Neural cell (in vitro differentiated cells): ENCODE results near the gene SH3BP5. TPM values are rescaled to one million over a fixed set of nuclear protein-coding genes. Genes with fewer than 3 reads are reported as not detected.

Experiments
- H2AFZ ChIP-seq: fragments of 200-600, 300-800 bp; sonication (generic), shearing (Covaris generic); 2 replicates; pipeline ENCODE4 v1.6.0; 2014; ENCODE audit warnings: low read depth, mild to moderate bottlenecking, antibody characterized with exemption, low read length, moderate library complexity
- H3F3A ChIP-seq: fragments of 200-600 bp; shearing (Covaris generic); 2 replicates; pipeline ENCODE4 v1.6.1; 2016; ENCODE audit warnings: mild to moderate bottlenecking, moderate library complexity, mixed read lengths, antibody characterized with exemption, low read length; ENCODE audit not compliant: insufficient read depth, poor library complexity, severe bottlenecking
- H3K27ac ChIP-seq: fragments of 200-600, 300-800 bp; sonication (generic), shearing (Covaris generic); 2 replicates; pipeline ENCODE4 v1.5.1; 2014; ENCODE audit warnings: mild to moderate bottlenecking, low read length, moderate library complexity
- H3K27me3 ChIP-seq: fragments of 300-800, 200-600 bp; sonication (generic), shearing (Covaris generic); 2 replicates; pipeline ENCODE4 v1.6.0; 2014; ENCODE audit warnings: mild to moderate bottlenecking, low read depth, low read length, moderate library complexity; ENCODE audit not compliant: insufficient read depth
- H3K36me3 ChIP-seq: fragments of 300-800, 200-600 bp; sonication (generic), shearing (Covaris generic); 2 replicates; pipeline ENCODE4 v1.5.1; 2014; ENCODE audit warnings: mild to moderate bottlenecking, antibody characterized with exemption, low read length, moderate library complexity; ENCODE audit not compliant: insufficient read depth
- H3K4me2 ChIP-seq: fragments of 300-800, 200-600 bp; sonication (generic), shearing (Covaris generic); 2 replicates; pipeline ENCODE4 v1.6.0; 2014; ENCODE audit warnings: mild to moderate bottlenecking, low read length
- H3K4me3 ChIP-seq: fragments of 300-800, 200-600 bp; sonication (generic), shearing (Covaris generic); 2 replicates; pipeline ENCODE4 v1.5.1; 2014; ENCODE audit warnings: mild to moderate bottlenecking, low read length, moderate library complexity
- H3K79me2 ChIP-seq: fragments of 200-600 bp; shearing (Covaris generic); replicated peaks from 2 replicates; pipeline ENCODE4 v1.6.0; 2014; ENCODE audit warnings: mild to moderate bottlenecking, low read length, moderate library complexity; ENCODE audit not compliant: insufficient read depth
- H3K9ac ChIP-seq: fragments of 300-800, 200-600 bp; sonication (generic), shearing (Covaris generic); 2 replicates; pipeline ENCODE4 v1.6.1; 2016; ENCODE audit warnings: mild to moderate bottlenecking, low read length, mixed read lengths
- H3K9me2 ChIP-seq: fragments of 200-600 bp; shearing (Covaris generic); 2 replicates; pipeline ENCODE4 v1.6.1; 2016; ENCODE audit warnings: mild to moderate bottlenecking, low read length, mixed read lengths; ENCODE audit not compliant: insufficient read depth
- H3K9me3 ChIP-seq: fragments of 200-600, 300-800 bp; sonication (generic), shearing (Covaris generic); 2 replicates; pipeline ENCODE4 v1.6.1; 2016; ENCODE audit warnings: mild to moderate bottlenecking, mixed run types, low read length, moderate library complexity, mixed read lengths
- H4K20me1 ChIP-seq: fragments of 200-600 bp; shearing (Covaris generic); 2 replicates; pipeline ENCODE4 v1.6.1; 2016; ENCODE audit warnings: mild to moderate bottlenecking, mixed run types; ENCODE audit not compliant: insufficient read depth
- CTCF ChIP-seq: fragments of 450-650 bp; IDR thresholded peaks from 2 replicates; pipeline ENCODE4 v1.5.1; 2014; ENCODE audit warnings: antibody characterized with exemption, mild to moderate bottlenecking, moderate library complexity; ENCODE audit not compliant: poor library complexity, severe bottlenecking
- EP300 ChIP-seq: fragments of 450-650 bp; conservative IDR thresholded peaks from 2 replicates; pipeline ENCODE4 v1.6.1; 2014; ENCODE audit warnings: antibody characterized with exemption, mild to moderate bottlenecking, moderate library complexity; ENCODE audit not compliant: poor library complexity, severe bottlenecking
- EZH2 ChIP-seq: fragments of 200-600, 300-800 bp; shearing (Covaris generic), sonication (generic); IDR thresholded peaks from 2 replicates; pipeline ENCODE4 v1.6.1; 2014; ENCODE audit warnings: antibody characterized with exemption, low read length, borderline replicate concordance, mild to moderate bottlenecking; ENCODE audit not compliant: insufficient read depth, poor library complexity, severe bottlenecking
- RAD21 ChIP-seq: fragments of 450-650 bp; conservative IDR thresholded peaks from 2 replicates; pipeline ENCODE4 v1.6.1; 2014; ENCODE audit warnings: antibody characterized with exemption, mild to moderate bottlenecking, moderate library complexity
- REST ChIP-seq: IDR thresholded peaks from 2 replicates; pipeline ENCODE4 v1.6.1; 2012; ENCODE audit warnings: borderline replicate concordance
- SMC3 ChIP-seq: fragments of 450-650 bp; conservative IDR thresholded peaks from 2 replicates; pipeline ENCODE4 v1.6.1; 2014; ENCODE audit warnings: antibody characterized with exemption, mild to moderate bottlenecking, moderate library complexity; ENCODE audit not compliant: poor library complexity
- polyA plus RNA-seq: library from polyadenylated mRNA; depleted of rRNA; stranded (reverse); fragments of >200 nt; gene quantifications from 2 replicates; pipeline ENCODE4 v1.2.3, GENCODE V29; 2014

SH3BP5 gene
- polyA plus RNA-seq, 1 donor from 2014 or later, result 166 TPM

DNA sequence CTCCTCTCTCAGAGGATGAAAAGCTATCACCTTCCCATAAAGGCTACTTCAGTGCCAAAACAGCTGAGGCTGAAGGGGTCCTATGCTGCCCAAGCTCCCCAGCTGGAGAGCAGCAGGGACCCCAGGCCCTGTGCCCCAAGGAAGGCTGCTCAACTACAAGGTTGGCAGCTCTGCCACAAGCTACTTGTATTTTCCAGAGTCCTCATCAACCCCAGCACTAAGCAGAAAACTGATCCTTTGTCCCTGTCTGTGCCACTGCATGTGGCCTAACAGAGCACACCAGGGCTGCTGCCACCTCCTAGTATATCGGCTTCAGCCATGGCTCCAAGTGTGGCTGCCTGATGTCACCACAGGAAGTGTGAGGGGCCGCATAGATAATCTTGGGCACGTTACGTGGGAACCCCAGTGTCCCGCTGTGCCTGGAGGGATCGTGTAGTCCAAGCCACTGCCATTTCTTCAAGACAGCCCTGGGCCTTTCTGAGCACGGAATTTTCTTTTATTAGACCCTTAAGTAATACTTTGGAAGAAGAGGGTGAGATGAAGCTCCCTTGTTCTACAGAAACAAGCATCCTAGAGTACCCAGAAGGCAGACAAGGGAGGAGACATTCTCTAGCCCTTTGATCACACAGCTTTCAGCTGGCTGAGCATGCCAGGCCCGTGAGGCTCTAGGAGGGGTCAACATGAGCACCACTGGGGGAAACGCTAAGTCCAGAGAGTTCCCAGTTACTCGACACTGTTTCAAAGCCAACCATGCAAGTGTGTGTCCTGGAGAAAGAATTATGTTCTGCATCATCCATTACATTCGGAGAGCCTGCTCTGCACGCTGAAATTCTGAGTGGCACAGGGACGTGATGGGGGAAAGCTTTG is 65.6 kb downstream of the SH3BP5 start:
- H3K27ac ChIP-seq, result no peak overlapping the region

More for the DNA sequence above, 65.6 kb downstream of the SH3BP5 start:
- Histone ChIP-seq H3K4me3 (no peak overlapping the region), H3K9me3 (no peaks in the 10 kb centered on the region), H3K27me3 (no peaks in the 10 kb centered on the region), H3K9me2 (no peaks in the 10 kb centered on the region), H3K4me2 (no peak overlapping the region), H2AFZ (no peak overlapping the region), H4K20me1 (peaks cover 14% of the 10 kb centered on the region), H3F3A (no peaks in the 10 kb centered on the region), H3K9ac (no peak overlapping the region), H3K36me3 (no peaks in the 10 kb centered on the region), H3K79me2 (no peaks in the 10 kb centered on the region)
- no peak for TF ChIP-seq EP300
- no peak for TF ChIP-seq REST
- TF ChIP-seq RAD21, result no peak
- TF ChIP-seq CTCF, result no peak
- TF ChIP-seq EZH2, result no peak
- TF ChIP-seq SMC3, result no peak
